HPDE6-E6E7 (cell line): Measurements from ENCODE around the gene SHISA2.

Source experiments
- DNase-seq: peaks from one replicate; pipeline ENCODE4 v3.0.0; 2011; ENCODE audit warnings: missing footprints; ENCODE audit errors: extremely low spot score

SHISA2 gene

GRCh38 chr13:26048741-26049140 lies 3.1 kb downstream of the SHISA2 start:
- DNase-seq, result no peak

- no peak for DNase-seq
Measured at GRCh38 chr13:26047040-26047439, 4.8 kb downstream of the SHISA2 start.

GRCh38 chr13:26046639-26047038 lies 5.2 kb downstream of the SHISA2 start:
- DNase-seq, result no peak

- DNase-seq, result no peak
Measured at GRCh38 chr13:26045142-26045541, 6.7 kb downstream of the SHISA2 start.

- no peak for DNase-seq
Measured at GRCh38 chr13:26042785-26043184, 9.0 kb downstream of the SHISA2 start.

GRCh38 chr13:26041444-26041843 lies 10.4 kb downstream of the SHISA2 start:
- DNase-seq, result no peak

- no peak for DNase-seq
Measured at GRCh38 chr13:26038931-26039475, 12.8 kb downstream of the SHISA2 start.

GRCh38 chr13:26037302-26037701 lies 14.5 kb downstream of the SHISA2 start:
- DNase-seq, result no peak

- DNase-seq, result no peak
Measured at GRCh38 chr13:26036383-26036782, 15.4 kb downstream of the SHISA2 start.

GRCh38 chr13:26034018-26034417 lies 17.8 kb downstream of the SHISA2 start:
- no peak for DNase-seq

- no peak for DNase-seq
Measured at GRCh38 chr13:26030331-26030730, 21.5 kb downstream of the SHISA2 start.

GRCh38 chr13:26029581-26030136 lies 22.2 kb downstream of the SHISA2 start:
- no peak for DNase-seq

- no peak for DNase-seq
Measured at GRCh38 chr13:26026211-26026610, 25.6 kb downstream of the SHISA2 start.

- DNase-seq, result no peak
Measured at GRCh38 chr13:26025771-26026170, 26.0 kb downstream of the SHISA2 start.

GRCh38 chr13:26025196-26025595 lies 26.6 kb downstream of the SHISA2 start:
- no peak for DNase-seq

- DNase-seq, result no peak
Measured at GRCh38 chr13:26024558-26024957, 27.3 kb downstream of the SHISA2 start.

GRCh38 chr13:26022538-26023292 lies 29.1 kb downstream of the SHISA2 start:
- DNase-seq, result no peak

GRCh38 chr13:26021956-26022355 lies 29.9 kb downstream of the SHISA2 start:
- DNase-seq, result no peak

GRCh38 chr13:26021516-26021915 lies 30.3 kb downstream of the SHISA2 start:
- DNase-seq, result no peak

- DNase-seq, result no peak
Measured at GRCh38 chr13:26020891-26021290, 30.9 kb downstream of the SHISA2 start.

GRCh38 chr13:26019881-26020870 lies 31.6 kb downstream of the SHISA2 start:
- DNase-seq, result no peak

GRCh38 chr13:26019251-26019650 lies 32.6 kb downstream of the SHISA2 start:
- no peak for DNase-seq
